H1 (cell line): ENCODE results near the gene NANOS3. TPM values are rescaled to one million over a fixed set of nuclear protein-coding genes. Genes with fewer than 3 reads are reported as not detected.
"Not testable (repeated sequence)": the region's sequence is repeated elsewhere in the genome, so short reads cannot be mapped to it uniquely, and the experiment has no call there.

Experiments
- CTCF ChIA-PET: fragments of 300-600 bp; sonication (Branson Sonifier 250); formaldehyde crosslinking; loops from one replicate; lab custom pipeline; 2021; ENCODE audit not compliant: partially characterized antibody; lab: Charles Lee
- POLR2A ChIA-PET: fragments of 300-600 bp; sonication (Branson Sonifier 250); formaldehyde crosslinking; loops from one replicate; lab custom pipeline; 2021; ENCODE audit warnings: inconsistent platforms; ENCODE audit not compliant: partially characterized antibody; lab: Charles Lee
- DNase-seq, 2 experiments: peaks; one replicate each; pipeline versions ENCODE4 v3.0.0 to v3.0.0-alpha.2; 2010 to 2022; ENCODE audit warnings: low spot score in 2 of 2, low read depth in 1 of 2, mixed read lengths in 1 of 2
- FAIRE-seq: peaks from 2 replicates; lab custom pipeline; 2011; peaks lifted over from hg19 to GRCh38; lab: Jason Lieb, UNC
- H2AFZ ChIP-seq: 2 replicates; pipeline ENCODE4 v1.8.1; 2012; ENCODE audit warnings: low read length, inconsistent platforms
- H2AK5ac ChIP-seq: 2 replicates; pipeline ENCODE4 v1.6.1; 2013; ENCODE audit warnings: low read depth, low read length
- H2BK120ac ChIP-seq: replicated peaks from 2 replicates; pipeline ENCODE3; 2013; ENCODE audit warnings: low read depth, low read length, inconsistent platforms
- H2BK12ac ChIP-seq: 2 replicates; pipeline ENCODE4 v1.6.1; 2013; ENCODE audit warnings: low read depth, low read length
- H2BK15ac ChIP-seq: 2 replicates; pipeline ENCODE4 v1.6.1; 2013; ENCODE audit warnings: low read length
- H2BK20ac ChIP-seq: 2 replicates; pipeline ENCODE4 v1.6.1; 2013; ENCODE audit warnings: low read length
- H2BK5ac ChIP-seq: 2 replicates; pipeline ENCODE4 v1.6.1; 2013; ENCODE audit warnings: low read depth, low read length
- H3K14ac ChIP-seq: 2 replicates; pipeline ENCODE4 v1.6.1; 2013; ENCODE audit warnings: inconsistent platforms; ENCODE audit not compliant: insufficient read length
- H3K18ac ChIP-seq: 2 replicates; pipeline ENCODE4 v1.6.1; 2013; ENCODE audit warnings: low read length; ENCODE audit errors: extremely low read depth
- H3K23ac ChIP-seq: 2 replicates; pipeline ENCODE4 v1.6.1; 2013; ENCODE audit warnings: inconsistent platforms; ENCODE audit not compliant: insufficient read length
- H3K23me2 ChIP-seq: 2 replicates; pipeline ENCODE4 v1.6.1; 2013; ENCODE audit warnings: low read depth, low read length
- H3K27ac ChIP-seq: 2 replicates; pipeline ENCODE4 v1.6.1; 2011; ENCODE audit warnings: low read depth, low read length, inconsistent platforms
- H3K27me3 ChIP-seq, 4 experiments: replicated peaks in 1 of 4; 1 replicate in 1 of 4; 2 replicates in 3 of 4; pipeline versions ENCODE4 v1.6.1 to v1.8.1; 2011 to 2013; ENCODE audit warnings: low read length in 3 of 4, mild to moderate bottlenecking in 3 of 4, inconsistent platforms in 2 of 4, mixed read lengths in 2 of 4, moderate library complexity in 1 of 4; ENCODE audit not compliant: control insufficient read depth in 3 of 4, insufficient read depth in 3 of 4; ENCODE audit errors: extremely low read depth in 1 of 4
- H3K36me3 ChIP-seq, 4 experiments: 2 replicates each; pipeline versions ENCODE4 v1.6.1 to v1.8.1; 2011 to 2013; ENCODE audit warnings: mild to moderate bottlenecking in 4 of 4, low read length in 3 of 4, moderate library complexity in 2 of 4, control low read depth in 1 of 4, inconsistent platforms in 1 of 4; ENCODE audit not compliant: insufficient read depth in 4 of 4, control insufficient read depth in 2 of 4
- H3K4ac ChIP-seq: replicated peaks from 2 replicates; pipeline ENCODE3; 2013; ENCODE audit warnings: low read length, low read depth, mixed read lengths, inconsistent platforms; ENCODE audit not compliant: insufficient read length
- H3K4me1 ChIP-seq, 4 experiments: replicated peaks in 1 of 4; 1 replicate in 1 of 4; 2 replicates in 3 of 4; pipeline versions ENCODE4 v1.6.1 to v1.8.1; 2011 to 2013; ENCODE audit warnings: low read length in 3 of 4, inconsistent platforms in 2 of 4, mixed read lengths in 1 of 4; ENCODE audit not compliant: insufficient read depth in 4 of 4, control insufficient read depth in 3 of 4
- H3K4me2 ChIP-seq, 2 experiments: 2 replicates each; pipeline versions ENCODE4 v1.6.1 to v1.8.1; 2011 to 2013; ENCODE audit warnings: low read depth in 2 of 2, low read length in 2 of 2, control low read depth in 1 of 2, inconsistent platforms in 1 of 2, mild to moderate bottlenecking in 1 of 2; ENCODE audit not compliant: insufficient read depth in 1 of 2
- H3K4me3 ChIP-seq, 4 experiments: fragments of 200-600, 300-600 bp in 1 of 4; sonication (generic), shearing (Covaris generic), sonication (Bioruptor Twin) in 1 of 4; 2 replicates each; pipeline versions ENCODE4 v1.5.1 to v1.8.1; 2011 to 2016; ENCODE audit warnings: low read length in 4 of 4, low read depth in 3 of 4, control low read depth in 2 of 4, inconsistent platforms in 2 of 4, mild to moderate bottlenecking in 2 of 4, mixed read lengths in 1 of 4, moderate library complexity in 1 of 4; ENCODE audit not compliant: insufficient read depth in 2 of 4; ENCODE audit errors: extremely low read depth in 1 of 4
- H3K56ac ChIP-seq: replicated peaks from 2 replicates; pipeline ENCODE3; 2013; ENCODE audit warnings: low read depth, mild to moderate bottlenecking, mixed read lengths, low read length, inconsistent platforms; ENCODE audit not compliant: insufficient read length
- H3K79me1 ChIP-seq: 2 replicates; pipeline ENCODE4 v1.6.1; 2013; ENCODE audit warnings: low read depth, low read length, control low read depth
- H3K79me2 ChIP-seq, 2 experiments: 2 replicates each; pipeline versions ENCODE4 v1.6.1 to v1.8.1; 2012 to 2013; ENCODE audit warnings: low read length in 2 of 2, mild to moderate bottlenecking in 2 of 2, inconsistent platforms in 1 of 2; ENCODE audit not compliant: insufficient read depth in 2 of 2, control insufficient read depth in 1 of 2
- H3K9ac ChIP-seq, 4 experiments: replicated peaks in 1 of 4; 1 replicate in 1 of 4; 2 replicates in 3 of 4; pipeline versions ENCODE4 v1.6.1 to v1.8.1; 2011 to 2013; ENCODE audit warnings: low read depth in 3 of 4, low read length in 3 of 4, control low read depth in 2 of 4, mild to moderate bottlenecking in 2 of 4, moderate library complexity in 2 of 4, inconsistent platforms in 1 of 4; ENCODE audit errors: extremely low read depth in 1 of 4
- H3K9me3 ChIP-seq, 2 experiments: 2 replicates each; pipeline versions ENCODE4 v1.6.1 to v1.8.1; 2012 to 2013; ENCODE audit warnings: mild to moderate bottlenecking in 2 of 2, moderate library complexity in 2 of 2, control low read depth in 1 of 2, inconsistent platforms in 1 of 2, low read depth in 1 of 2, low read length in 1 of 2, mixed read lengths in 1 of 2; ENCODE audit not compliant: insufficient read depth in 2 of 2
- H4K20me1 ChIP-seq, 2 experiments: replicated peaks in 1 of 2; 2 replicates each; pipeline versions ENCODE3 to v1.8.1; 2011 to 2013; ENCODE audit warnings: inconsistent platforms in 2 of 2, low read length in 2 of 2, mild to moderate bottlenecking in 1 of 2; ENCODE audit not compliant: insufficient read depth in 2 of 2, control insufficient read depth in 1 of 2
- H4K5ac ChIP-seq: 2 replicates; pipeline ENCODE4 v1.6.1; 2013; ENCODE audit warnings: low read length, low read depth, mixed read lengths, inconsistent platforms; ENCODE audit not compliant: insufficient read length
- H4K8ac ChIP-seq: 2 replicates; pipeline ENCODE4 v1.8.0; 2013; ENCODE audit warnings: mild to moderate bottlenecking, moderate library complexity, low read length, inconsistent platforms; ENCODE audit not compliant: insufficient read depth; ENCODE audit errors: extremely low read depth
- H4K91ac ChIP-seq: replicated peaks from 2 replicates; pipeline ENCODE3; 2013; ENCODE audit warnings: low read length, mixed read lengths, inconsistent platforms; ENCODE audit not compliant: insufficient read length
- TEAD4 ChIP-seq: IDR thresholded peaks from 2 replicates; pipeline ENCODE4 v1.6.1; 2012; ENCODE audit warnings: low read depth, low read length, inconsistent platforms, mixed read lengths
- WGBS, 2 experiments: shearing (Covaris generic) in 1 of 2; methylation state at CpG; one replicate each; pipeline versions ENCODE4 v1.1.6 to v1.1.7; 2013 to 2015; ENCODE audit warnings: low lambda C conversion rate in 2 of 2, mixed read lengths in 2 of 2, inconsistent platforms in 1 of 2, low coverage in 1 of 2, missing lambda C conversion rate in 1 of 2; ENCODE audit not compliant: insufficient replicate concordance in 2 of 2, insufficient coverage in 1 of 2, insufficient read length in 1 of 2; ENCODE audit errors: extremely low coverage in 1 of 2, missing lambda C conversion rate in 1 of 2; 5-methylcytosine and 5-hydroxymethylcytosine counted together
- polyA plus RNA-seq, 7 experiments: library from polyadenylated mRNA; depleted of rRNA in 3 of 7; stranded (reverse) in 5 of 7; unstranded in 2 of 7; fragments of >200 nt in 5 of 7; fragments of 200-250 nt in 2 of 7; gene quantifications; 1 replicate in 5 of 7; 2 replicates in 1 of 7; 4 replicates in 1 of 7; pipeline versions ENCODE4 v1.2.1 to v1.2.3, GENCODE V29; 2011 to 2013; ENCODE audit warnings: missing spikeins in 2 of 7, mixed read lengths in 2 of 7
- total RNA-seq: library from RNA; stranded (reverse); fragmentation: NEBNext Ultra II Directional; extraction: Animal tissue kit (Norgen Biotek cat#: 25700); gene quantifications from 2 replicates; pipeline ENCODE4 v1.2.1, GENCODE V29; 2021

Gene NANOS3
- total and polyA plus RNA-seq, 2 of the 8 experiments (the other 6 are each of a cell fraction or from before 2014, with no cell fraction given), result 0.62 TPM; not detected in 1

DNA sequence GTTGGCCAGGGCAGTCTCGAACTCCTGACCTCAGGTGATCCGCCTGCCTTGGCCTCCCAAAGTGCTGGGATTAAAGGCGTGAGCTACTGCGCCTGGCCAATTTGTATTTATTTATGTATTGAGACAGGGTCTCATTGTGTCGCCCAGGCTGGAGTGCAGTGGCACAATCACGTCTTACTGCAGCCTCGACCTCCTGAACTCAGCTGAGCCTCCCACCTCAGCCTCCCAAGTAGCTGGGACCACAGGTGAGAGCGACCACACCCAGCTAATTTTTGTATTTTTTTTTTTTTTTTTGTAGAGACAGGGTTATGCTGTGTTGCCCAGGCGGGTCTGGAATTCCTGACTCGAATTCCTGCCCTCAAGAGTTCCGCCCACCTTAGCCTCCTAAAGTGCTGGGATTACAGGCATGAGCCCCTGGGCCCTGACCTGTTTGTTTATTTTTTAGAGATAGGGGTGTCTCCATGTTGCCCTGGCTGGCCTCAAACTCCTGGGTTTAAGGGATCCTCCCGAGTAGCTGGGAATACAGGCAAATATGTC lies 24.7 kb upstream of the NANOS3 start:
- not testable (repeated sequence) for H3K79me1 ChIP-seq, H4K91ac ChIP-seq, H2BK15ac ChIP-seq, H3K23ac ChIP-seq, H3K27me3 ChIP-seq, H2AFZ ChIP-seq, H2BK120ac ChIP-seq, H3K14ac ChIP-seq, H4K5ac ChIP-seq, H3K56ac ChIP-seq, H3K79me2 ChIP-seq, H2BK5ac ChIP-seq, H2BK20ac ChIP-seq, H3K18ac ChIP-seq, H3K9me3 ChIP-seq, H4K8ac ChIP-seq, H3K27ac ChIP-seq, H3K4ac ChIP-seq, H4K20me1 ChIP-seq, H3K4me3 ChIP-seq, H3K23me2 ChIP-seq, H2AK5ac ChIP-seq, DNase-seq, H3K9ac ChIP-seq, H3K36me3 ChIP-seq, FAIRE-seq, H3K4me2 ChIP-seq
- POLR2A ChIA-PET, result interaction anchor here (1.0 to 9.2 kb wide), 6 partner anchors 10 to 77 kb away, joined by 3 to 62 read pairs (median 6); partner anchors contain the start of gene ZSWIM4
- Histone ChIP-seq H2BK12ac (peak overlapping the region; percentile 75; the same call in 1 of the 2 replicates), H3K4me1 (peaks cover 6 to 13% (median 8%) of the 10 kb centered on the region in 4 experiments)
- TF ChIP-seq TEAD4, result 0 out of 2 replicates have a peak, but pooled peaks have one; percentile 37
- WGBS, 2 experiments, result 92% methylated on average over 12 of the region's 12 CpGs; no CpG with 5 or more reads in 1 of the 2 experiments
- CTCF ChIA-PET, result interaction anchor here (1.2 to 3.6 kb wide), 10 partner anchors 7 to 206 kb away, joined by 4 to 31 read pairs (median 8); no protein-coding TSS in a partner anchor
